Erythroblast (primary cell): ENCODE measurements around the gene DLG2.

ENCODE experiments used
- GATA1 ChIP-seq: IDR thresholded peaks from 2 replicates; pipeline ENCODE4 v1.6.1; 2011; ENCODE audit warnings: low read depth, mild to moderate bottlenecking, control low read depth, low read length, moderate library complexity
- POLR2A ChIP-seq: IDR thresholded peaks from 2 replicates; pipeline ENCODE4 v1.6.1; 2011; ENCODE audit warnings: mild to moderate bottlenecking, low read length

- TF ChIP-seq POLR2A (no peak), GATA1 (no peak)
These were observed 1201.5 kb downstream of the DLG2 start for GRCh38 chr11:84425673-84426072.
